HG03558 (cell line): ENCODE results near the gene SRPK1.
A peak's percentile ranks its signal among the peaks of the same experiment; 100 is the strongest.
"Not testable (repeated sequence)": the region's sequence is repeated elsewhere in the genome, so short reads cannot be mapped to it uniquely, and the experiment has no call there.

Experiments
- ATAC-seq: cut with Tn5 transposase; IDR thresholded peaks from one replicate; pipeline ENCODE4 v1.9.1; 2021; ENCODE audit warnings: moderate number of reproducible peaks; ENCODE audit not compliant: unreplicated experiment; ENCODE audit errors: extremely low read depth

The SRPK1 gene

DNA sequence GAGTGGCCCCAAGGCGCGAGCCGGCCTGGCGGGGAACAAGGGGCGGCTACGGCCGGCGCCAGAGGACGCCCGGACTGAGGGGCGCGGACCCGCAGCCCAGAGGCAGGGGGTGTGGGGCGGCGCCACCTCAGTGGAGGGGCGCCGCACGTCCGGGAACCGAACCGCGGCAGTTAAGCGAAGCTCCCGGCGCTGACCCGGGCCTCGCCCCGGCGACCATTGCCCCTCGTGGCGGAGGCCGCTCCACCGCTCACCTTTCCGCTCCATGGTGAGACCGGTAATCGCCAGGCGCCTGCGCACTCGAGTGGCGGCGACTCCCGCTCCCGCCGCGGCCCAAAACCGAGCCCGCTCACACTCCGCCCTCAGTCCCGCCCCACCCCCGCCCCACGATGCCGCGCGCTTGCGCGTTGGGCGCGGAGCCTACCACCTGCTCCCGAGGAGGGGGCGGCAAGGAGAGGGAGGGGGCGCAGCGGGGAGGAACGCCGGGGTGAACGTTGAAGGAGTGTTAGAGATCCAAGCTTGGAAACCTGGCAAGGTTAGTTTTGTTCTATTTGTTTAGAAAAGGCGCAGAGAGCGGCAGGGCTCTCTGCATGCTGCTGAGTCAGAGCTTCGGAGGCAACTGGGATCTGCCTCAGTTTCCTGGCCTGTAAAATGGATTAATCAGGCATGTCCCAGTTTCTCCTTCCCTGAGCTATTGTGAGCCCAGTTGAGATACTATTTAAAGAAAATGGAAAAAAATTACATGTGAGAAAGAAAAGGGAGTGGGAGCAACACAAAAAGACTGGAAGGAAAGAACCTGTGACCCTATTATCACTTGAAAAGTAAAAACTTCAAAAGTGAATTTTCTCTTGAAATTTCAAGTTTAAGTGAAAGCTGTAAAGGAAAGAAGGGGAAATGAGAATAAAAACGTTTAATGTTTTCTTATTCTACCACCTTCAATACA is at the start of gene SRPK1:
SRPK1 (minus strand) TSS at position 306 of the 940 bp plus-strand sequence; CDS start at position 264, 42 bp downstream.
- ATAC-seq, result peak; percentile 62

DNA sequence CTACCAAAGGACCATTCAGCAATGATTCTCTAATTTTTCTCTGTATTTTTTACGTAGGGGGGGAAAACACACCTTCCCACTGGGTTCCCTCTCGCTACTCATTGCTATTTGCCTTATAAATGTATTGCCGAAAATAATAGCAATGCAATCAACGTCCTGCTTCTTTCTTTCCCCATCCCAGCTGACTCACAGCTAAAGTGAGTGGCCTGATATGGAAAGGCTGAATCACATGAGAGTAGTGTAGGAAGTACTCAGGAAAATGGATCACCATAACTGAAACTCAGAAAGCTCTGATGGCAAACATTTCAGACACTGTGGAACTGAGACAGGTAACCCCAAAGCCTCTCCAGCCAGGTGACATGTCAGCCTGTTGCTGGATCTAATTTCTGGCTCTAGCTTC is 49.3 kb upstream of the SRPK1 start:
- no peak for ATAC-seq

DNA sequence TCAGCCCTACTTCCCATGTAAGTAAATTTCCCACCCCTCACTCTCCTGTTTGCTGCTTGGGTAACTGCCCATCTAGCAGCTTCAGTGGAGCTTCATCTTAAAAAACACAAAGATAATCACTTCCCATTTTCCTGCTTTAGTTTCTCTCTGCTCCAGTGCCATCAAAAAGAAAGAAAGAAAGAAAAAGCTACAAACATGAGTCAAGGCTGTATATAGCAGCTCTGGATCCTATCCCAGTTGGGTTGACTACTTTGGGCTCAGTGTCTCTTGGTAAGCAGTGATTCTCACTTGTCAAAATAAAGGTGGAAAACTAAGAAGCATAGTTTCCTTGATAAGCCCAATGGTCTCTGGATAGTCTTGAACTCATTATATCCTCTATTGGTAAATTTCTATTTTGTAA is 48.7 kb upstream of the SRPK1 start:
- no peak for ATAC-seq

DNA sequence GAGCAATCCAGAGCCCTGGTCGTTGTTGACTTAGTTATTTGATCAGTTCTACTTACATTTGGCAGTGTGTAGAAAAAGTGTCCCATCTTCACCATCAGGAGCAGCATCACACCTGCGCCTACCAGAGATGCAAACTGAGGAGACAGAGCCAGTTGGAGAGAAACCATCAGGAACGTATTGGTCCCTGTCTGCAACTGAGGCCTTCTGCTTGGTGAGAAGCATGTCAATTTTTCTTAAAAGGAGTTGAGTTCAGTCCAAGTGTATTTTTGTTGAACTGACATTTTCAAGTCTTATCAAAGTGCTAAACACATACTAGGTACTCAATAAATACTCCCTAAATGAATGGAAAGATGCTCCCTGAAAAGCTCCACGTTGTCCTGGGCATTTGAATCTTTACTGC is 47.9 kb upstream of the SRPK1 start:
- no peak for ATAC-seq

DNA sequence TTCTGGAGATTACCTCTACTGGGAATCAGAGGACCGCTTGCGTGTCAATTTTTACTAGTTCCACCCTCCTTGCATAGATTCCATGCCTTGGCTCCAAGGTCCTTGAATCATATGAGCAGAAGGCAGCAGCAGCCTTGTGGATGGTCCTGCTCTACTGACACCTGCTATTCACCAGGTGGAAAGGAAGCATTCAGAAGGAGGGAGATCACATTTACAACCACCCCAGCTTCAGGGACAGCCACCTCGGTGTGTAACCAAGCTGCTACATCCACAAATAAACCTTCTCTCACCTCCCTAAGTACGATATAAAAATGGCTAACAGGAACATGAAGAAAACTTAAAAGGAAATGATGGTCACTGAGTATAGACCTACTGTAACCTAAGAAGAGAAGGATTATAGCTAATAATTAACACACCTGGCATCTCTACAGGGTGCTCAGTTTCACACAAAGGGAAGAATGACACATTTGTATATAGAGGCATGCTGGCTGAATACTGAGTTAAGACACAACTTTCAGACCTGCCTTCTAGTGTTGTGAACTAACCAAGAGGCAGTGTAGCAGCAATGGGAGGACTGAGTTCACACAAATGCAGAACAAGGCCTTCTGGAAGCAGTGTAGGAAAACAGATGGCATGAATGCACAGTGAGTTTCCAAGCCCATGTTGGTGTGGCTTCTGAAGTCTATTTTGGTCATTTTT is 46.3 kb upstream of the SRPK1 start:
- ATAC-seq, result no peak

DNA sequence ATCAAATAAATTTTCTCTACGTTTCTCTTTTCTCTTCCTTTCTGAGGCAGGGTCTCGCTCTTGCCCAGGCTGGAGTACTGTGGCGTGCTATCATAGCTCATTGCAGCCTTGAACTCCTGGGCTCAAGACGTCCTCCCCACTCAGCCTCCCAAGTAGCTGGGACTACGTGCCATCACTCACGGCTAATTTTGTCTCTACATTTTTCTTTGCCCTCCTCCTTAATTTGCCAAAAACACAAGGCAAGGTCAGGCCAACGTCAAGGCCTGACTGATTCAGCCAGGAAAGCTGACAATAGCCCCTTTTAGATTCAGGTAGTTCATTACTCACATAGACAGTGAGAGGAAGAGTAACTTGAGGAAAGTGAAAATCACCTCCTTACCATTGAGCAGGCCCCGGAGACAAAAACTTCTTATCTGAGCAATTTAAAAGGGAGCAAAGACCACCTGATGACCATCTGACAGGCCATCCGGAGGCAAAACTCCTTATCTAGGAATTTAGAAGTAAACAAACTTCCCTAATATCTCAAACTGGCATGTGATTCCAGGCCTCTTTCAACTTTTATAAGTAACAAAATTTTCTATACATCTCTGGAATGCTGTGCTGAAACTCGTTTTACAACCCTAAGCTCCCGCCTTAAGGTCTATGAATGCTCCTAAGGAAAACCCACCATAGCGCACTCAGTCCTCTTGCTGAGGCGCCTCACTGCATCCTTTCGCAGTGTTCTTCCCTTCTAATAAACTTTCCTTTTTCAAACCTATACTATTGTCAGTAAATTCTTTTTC is 42.1 kb upstream of the SRPK1 start:
- no peak for ATAC-seq

DNA sequence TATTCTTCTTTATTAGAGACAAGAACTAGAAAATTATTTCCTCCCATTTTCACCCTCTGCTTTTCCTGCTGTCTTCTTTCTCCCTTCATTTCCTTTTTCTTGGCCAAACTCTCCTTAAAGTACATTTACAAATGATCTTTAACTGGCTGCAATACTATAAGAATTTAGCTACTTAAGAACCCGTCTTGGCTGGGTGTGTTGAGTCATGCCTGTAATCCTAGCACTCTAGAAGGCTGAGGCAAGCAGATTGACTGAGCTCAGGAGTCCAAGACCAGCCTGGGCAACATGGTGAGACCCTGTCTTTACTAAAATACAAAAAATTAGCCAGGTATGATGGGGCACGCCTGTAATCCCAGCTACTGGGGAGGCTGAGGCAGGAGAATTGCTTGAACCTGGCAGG is 39.3 kb upstream of the SRPK1 start:
- no peak for ATAC-seq

DNA sequence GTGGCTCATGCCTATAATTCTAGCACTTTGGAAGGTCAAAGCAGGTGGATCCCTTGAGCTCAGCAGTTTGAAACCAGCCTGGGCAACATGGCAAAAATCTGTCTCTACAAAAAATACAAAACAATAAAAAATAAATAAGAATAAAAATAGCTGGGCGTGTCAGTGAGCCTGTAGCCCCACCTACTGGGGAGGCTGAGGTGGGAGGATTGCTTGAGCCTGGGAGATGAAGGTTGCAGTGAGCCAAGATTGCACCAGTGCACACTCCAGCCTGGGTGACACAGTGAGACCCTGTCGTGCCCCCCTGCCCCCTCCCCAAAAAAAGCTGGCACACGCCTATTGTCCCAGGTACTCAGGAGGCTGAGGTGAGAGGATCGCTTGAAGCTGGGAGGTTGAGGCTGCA is 35.1 kb upstream of the SRPK1 start:
- ATAC-seq, result no peak

DNA sequence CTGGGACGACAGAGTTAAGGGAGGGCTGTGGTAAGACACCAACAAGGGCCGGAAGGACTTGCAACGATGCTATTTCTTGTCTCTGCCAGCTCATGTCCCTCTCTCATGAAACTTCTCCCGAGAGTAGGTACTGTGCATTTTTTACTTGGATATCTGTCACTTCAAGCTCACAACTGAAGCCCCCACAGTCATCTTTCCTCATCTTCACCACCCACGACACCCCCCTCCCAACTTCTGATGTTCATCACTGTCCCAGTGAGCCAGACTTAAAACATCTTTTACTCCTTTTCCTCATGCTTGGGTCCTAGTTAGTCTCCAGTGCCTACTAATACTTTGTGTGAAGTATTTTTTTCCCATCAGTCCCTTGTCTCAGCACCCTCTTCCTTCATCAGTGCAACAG is 34.6 kb upstream of the SRPK1 start:
- ATAC-seq, result no peak

DNA sequence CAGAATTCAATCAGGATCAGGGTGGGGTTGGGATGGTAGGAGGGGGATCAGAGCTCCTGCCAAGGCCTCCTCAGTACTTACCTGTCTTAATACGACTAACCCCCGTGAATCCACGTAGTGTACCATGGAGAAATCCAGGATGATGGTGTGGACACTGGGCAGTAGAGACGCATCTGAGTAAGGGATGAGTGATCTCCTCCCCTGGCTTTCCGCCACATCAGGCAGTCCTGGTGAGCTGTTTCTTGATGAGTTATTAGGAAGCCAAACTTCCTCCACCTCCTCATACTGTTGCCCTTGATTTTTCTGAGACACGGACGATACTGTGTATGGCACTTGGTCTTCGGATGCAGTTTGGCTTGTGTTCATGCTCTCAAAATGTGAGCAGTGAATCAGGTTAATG is 34.2 kb upstream of the SRPK1 start:
- no peak for ATAC-seq

DNA sequence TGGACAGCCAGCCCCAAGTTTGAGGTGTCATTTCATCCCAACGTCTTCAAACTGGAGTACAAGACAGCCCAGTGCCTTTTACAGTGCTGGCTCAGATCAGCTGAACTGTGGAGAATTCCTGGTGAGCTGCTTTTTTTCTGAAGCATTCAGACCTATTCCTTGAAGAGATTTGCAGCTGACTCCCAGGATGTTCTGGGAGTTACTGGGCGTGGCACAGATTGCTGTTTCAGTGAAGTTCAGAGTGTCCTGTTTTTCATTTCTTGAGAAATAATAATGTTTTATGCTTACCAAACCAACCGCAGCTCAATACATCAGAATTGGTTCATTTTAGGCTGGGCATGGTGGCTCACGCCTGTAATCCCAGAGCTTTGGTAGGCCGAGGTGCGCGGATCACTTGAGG is 33.4 kb upstream of the SRPK1 start:
- ATAC-seq, result no peak

DNA sequence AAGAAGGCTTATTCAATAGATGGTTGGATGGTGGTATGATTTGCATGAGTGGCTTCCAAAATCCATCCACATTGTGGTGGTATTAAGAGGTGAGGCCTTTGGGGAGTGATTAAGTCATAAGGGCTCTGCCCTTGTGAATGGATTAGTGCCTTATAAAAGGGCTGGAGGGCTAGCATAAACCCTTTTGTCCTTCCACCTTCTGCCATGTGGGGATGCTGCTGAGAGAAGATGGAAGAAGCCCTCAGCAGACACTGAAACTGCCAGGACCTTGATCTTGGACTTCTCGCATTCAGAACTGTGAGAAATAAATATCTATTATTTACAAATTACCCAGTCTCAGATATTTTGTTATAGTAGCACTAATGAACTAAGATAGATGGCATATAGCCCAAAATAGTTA is 27.8 kb upstream of the SRPK1 start:
- no peak for ATAC-seq

DNA sequence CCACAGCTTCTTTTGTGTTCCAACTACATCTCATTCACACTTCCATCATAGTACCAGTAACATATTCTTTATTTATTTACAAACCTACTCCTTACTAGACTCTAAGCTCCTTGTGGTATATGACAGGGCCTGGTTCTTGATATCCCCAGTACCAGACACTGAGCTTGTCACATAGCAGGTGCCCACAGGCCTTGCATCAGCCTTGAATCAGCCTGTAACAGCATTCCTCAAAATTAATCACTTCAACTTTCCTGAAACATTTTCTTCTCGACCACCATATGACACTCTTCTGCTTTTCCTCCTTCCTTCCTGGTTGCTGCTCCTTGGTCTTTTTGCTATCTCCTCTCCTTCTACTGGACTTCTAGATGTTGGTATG is 24.7 kb upstream of the SRPK1 start:
- no peak for ATAC-seq

DNA sequence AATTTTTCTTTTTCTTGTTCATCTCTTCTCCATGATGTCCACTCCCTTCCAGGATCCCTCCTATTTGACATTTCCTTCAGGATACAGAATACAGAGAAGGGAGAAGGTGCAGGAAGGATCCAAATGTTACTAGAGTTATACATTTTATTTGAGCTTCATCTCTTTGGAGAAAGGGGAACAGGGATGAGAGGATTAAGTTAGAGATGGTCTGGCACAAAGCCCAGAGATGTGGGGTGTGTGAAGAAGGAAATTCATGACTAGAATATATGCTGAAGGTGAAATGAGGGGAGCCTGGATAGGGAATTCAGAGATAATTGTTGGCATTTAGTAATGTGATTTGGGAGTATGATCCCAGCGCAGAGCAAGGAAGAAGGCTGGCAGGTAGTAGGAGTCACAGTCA is 22.5 kb upstream of the SRPK1 start:
- ATAC-seq, result no peak

DNA sequence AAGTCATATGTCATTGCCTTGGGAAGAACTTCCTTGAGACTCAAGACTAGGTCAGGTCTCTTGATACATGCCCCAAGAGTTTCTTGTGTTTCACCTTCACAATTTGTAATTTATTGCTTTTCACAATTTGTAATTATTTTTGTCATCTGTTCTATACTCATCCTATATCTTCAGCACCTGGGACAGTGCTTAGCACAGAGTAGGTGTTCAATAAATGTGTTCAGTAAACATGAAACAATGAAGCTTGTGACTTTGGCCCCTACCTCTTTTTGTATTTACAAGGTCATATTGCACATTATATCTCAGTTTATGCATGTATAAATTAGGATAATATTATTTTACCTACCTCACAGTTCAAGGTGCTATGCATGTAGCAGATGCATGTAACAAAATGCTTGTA is 21.5 kb upstream of the SRPK1 start:
- no peak for ATAC-seq

DNA sequence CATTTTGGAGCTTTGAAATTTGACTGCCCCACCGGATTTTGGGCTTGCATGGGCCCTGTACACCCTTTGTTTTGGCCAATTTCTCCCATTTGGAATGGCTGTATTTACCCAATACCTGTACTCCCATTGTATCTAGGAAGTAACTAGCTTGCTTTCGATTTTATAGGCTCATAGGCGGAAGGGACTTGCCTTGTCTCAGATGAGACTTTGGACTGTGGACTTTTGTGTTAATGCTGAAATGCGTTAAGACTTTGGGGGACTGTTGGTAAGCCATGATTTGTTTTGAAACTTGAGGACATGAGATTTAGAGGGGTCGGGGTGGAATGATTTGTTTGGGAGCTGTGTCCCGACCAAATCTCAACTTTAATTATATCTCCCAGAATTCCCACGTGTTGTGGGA is 20.3 kb upstream of the SRPK1 start:
- ATAC-seq, result not testable (repeated sequence)

DNA sequence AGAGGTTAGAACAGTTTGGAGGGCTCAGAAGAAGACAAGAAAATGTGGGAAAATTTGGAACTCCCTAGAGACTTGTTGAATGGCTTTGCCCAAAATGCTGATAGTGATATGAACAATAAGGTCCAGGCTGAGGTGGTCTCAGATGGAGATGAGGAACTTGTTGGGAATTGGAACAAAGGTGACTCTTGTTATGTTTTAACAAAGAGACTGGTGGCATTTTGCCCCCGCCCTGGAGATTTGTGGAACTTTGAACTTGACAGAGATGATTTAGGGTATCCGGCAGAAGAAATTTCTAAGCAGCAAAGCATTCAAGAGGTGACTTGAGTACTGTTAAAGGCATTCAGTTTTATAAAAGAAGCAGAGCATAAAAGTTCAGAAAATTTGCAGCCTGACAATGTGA is 19.1 kb upstream of the SRPK1 start:
- ATAC-seq, result not testable (repeated sequence)

DNA sequence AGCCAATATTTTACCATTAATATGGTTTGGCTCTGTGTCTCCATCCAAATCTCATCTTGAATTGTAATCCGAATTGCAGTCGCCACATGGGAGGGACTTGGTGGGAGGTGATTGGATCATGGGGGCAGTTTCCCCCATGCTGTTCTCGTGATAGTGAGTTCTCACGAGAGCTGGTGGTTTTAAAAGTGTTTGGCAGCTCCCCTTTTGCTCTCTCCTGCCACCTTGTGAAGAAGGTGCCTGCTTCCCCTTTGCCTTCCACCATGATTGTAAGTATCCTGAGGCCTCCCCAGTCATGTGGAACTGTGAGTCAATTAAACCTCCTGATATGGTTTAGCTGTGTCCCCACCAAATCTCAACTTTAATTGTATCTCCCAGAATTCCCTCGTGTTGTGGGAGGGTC is 18.4 kb upstream of the SRPK1 start:
- ATAC-seq, result not testable (repeated sequence)

DNA sequence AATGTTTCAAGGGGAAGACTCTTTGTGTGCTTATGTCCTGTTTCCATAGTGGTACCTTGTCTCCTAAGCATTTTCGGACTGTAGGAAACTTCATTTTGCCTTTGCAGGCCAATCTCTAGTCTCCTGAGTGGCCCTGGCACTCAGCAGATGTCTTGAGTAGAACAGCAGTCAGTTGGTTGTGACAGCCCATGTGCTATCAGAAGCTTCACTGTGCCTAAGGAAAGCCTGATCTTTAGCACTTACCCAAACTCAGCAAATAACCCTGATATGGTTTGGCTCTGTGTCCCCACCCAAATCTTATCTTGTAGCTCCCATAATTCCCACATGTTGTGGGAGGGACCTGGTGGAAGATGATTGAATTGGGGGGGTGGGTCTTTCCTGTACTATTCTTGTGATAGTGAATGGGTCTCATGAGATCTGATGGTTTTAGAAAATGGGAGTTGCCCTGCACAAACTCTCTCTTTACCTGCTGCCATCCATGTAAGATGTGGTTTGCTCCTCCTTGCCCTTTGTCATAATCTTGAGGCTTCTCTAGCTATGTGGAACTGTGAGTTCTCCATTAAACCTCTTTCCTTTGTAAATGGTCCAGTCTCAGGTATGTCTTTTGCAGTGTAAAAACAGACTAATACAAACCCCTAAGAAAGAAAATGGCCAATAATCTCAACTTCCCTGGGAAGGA is 15.9 kb upstream of the SRPK1 start:
- ATAC-seq, result no peak

DNA sequence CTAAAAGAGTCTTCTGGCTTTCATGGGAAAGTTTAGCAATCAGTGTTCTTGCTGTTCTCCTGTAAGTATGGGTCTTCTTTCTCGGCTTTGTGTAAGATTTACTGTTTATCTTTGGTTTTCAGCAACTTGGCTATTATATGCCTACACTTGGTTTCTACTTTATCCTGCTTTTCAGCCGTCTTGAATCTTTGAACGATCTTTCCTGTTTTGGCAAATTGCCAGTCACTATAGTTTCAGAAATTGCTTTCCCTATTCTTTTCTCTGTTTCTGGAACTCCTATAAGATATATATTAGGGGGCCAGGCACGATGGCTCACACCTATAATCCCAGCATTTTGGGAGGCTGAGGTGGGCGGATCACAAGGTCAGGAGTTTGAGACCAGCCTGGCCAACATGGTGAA is 14.6 kb upstream of the SRPK1 start:
- no peak for ATAC-seq
